B cell (primary cell): Measurements from ENCODE around the gene MYOZ2. TPM values are rescaled to one million over a fixed set of nuclear protein-coding genes. Genes with fewer than 3 reads are reported as not detected.

Experiments used
- ATAC-seq: fragments of 200-7000 bp; cut with Tn5 transposase; one replicate; pipeline ENCODE4 v1.10.0; 2021; ENCODE audit warnings: low read depth, mild to moderate bottlenecking, moderate number of reproducible peaks, moderate library complexity
- CTCF ChIA-PET: fragments of 350-600 bp; sonication (Branson Sonifier 250); formaldehyde crosslinking; loops from one replicate; lab custom pipeline; 2021; ENCODE audit warnings: antibody characterized with exemption, inconsistent platforms; lab: Charles Lee
- POLR2A ChIA-PET: fragments of 350-600 bp; sonication (Branson Sonifier 250); formaldehyde crosslinking; loops from one replicate; lab custom pipeline; 2021; ENCODE audit warnings: antibody characterized with exemption; lab: Charles Lee
- DNase-seq: peaks from one replicate; pipeline ENCODE4 v3.0.0; 2013
- H2AFZ ChIP-seq: 2 replicates; pipeline ENCODE4 v1.6.1; 2012; ENCODE audit warnings: mild to moderate bottlenecking, low read depth, low read length; ENCODE audit not compliant: insufficient read depth, poor library complexity, severe bottlenecking
- H3K27ac ChIP-seq, 2 donors: 1 replicate in 1 of 2; 2 replicates in 1 of 2; pipeline ENCODE4 v1.5.1; 2012 to 2013; ENCODE audit warnings: low read length in 2 of 2, mild to moderate bottlenecking in 2 of 2, moderate library complexity in 1 of 2
- H3K27me3 ChIP-seq, 4 experiments: fragments of 200-600 bp in 1 of 4; sonication (generic) in 1 of 4; replicated peaks in 1 of 4; 1 replicate in 2 of 4; 2 replicates in 2 of 4; pipeline versions ENCODE4 v1.6.1 to v1.7.0; 2013 to 2016; ENCODE audit warnings: low read length in 3 of 4, mild to moderate bottlenecking in 2 of 4, mixed read lengths in 1 of 4, moderate library complexity in 1 of 4; ENCODE audit not compliant: insufficient read depth in 4 of 4, control insufficient read depth in 3 of 4; ENCODE audit errors: control extremely low read depth in 1 of 4
- H3K36me3 ChIP-seq, 2 experiments: replicated peaks in 1 of 2; 1 replicate in 1 of 2; 2 replicates in 1 of 2; pipeline versions ENCODE4 v1.6.1 to v1.7.1; 2013; ENCODE audit warnings: low read length in 1 of 2; ENCODE audit not compliant: insufficient read depth in 2 of 2, control insufficient read depth in 1 of 2; ENCODE audit errors: control extremely low read depth in 1 of 2, extremely low read depth in 1 of 2
- H3K4me1 ChIP-seq, 2 donors: fragments of 200-600 bp in 1 of 2; sonication (generic) in 1 of 2; 1 replicate in 1 of 2; 2 replicates in 1 of 2; pipeline versions ENCODE4 v1.5.1 to v1.6.1; 2013 to 2017; ENCODE audit warnings: low read length in 2 of 2; ENCODE audit not compliant: control insufficient read depth in 2 of 2, insufficient read depth in 2 of 2
- H3K4me2 ChIP-seq: replicated peaks from 2 replicates; pipeline ENCODE3; 2012; ENCODE audit warnings: mild to moderate bottlenecking, low read depth, low read length; ENCODE audit not compliant: poor library complexity, severe bottlenecking
- H3K4me3 ChIP-seq, 5 experiments: fragments of 200-600 bp in 1 of 5; sonication (generic) in 1 of 5; 1 replicate in 3 of 5; 2 replicates in 2 of 5; pipeline versions ENCODE4 v1.5.1 to v1.7.0; 2011 to 2016; ENCODE audit warnings: low read length in 4 of 5, mild to moderate bottlenecking in 4 of 5, low read depth in 2 of 5, control low read depth in 1 of 5, moderate library complexity in 1 of 5; ENCODE audit not compliant: insufficient read depth in 1 of 5; ENCODE audit errors: control extremely low read depth in 1 of 5, extremely low read depth in 1 of 5
- H3K79me2 ChIP-seq: fragments of 200-600 bp; sonication (generic); one replicate; pipeline ENCODE4 v1.6.0; 2016; ENCODE audit warnings: low read length; ENCODE audit not compliant: control insufficient read depth, insufficient read depth
- H3K9ac ChIP-seq: fragments of 200-600 bp; sonication (generic); 2 replicates; pipeline ENCODE4 v1.6.1; 2017; ENCODE audit warnings: mild to moderate bottlenecking, low read length, moderate library complexity
- H3K9me3 ChIP-seq, 3 donors: one replicate each; pipeline versions ENCODE4 v1.6.1 to v1.7.1; 2013; ENCODE audit warnings: low read length in 2 of 3; ENCODE audit not compliant: control insufficient read depth in 2 of 3, insufficient read depth in 1 of 3; ENCODE audit errors: control extremely low read depth in 1 of 3
- H4K20me1 ChIP-seq: 2 replicates; pipeline ENCODE4 v1.6.0; 2012; ENCODE audit warnings: mild to moderate bottlenecking, low read length; ENCODE audit not compliant: insufficient read depth, control insufficient read depth, poor library complexity, severe bottlenecking
- H3K27ac Mint-ChIP-seq: one replicate; pipeline ENCODE4 v1.8.0; 2021; ENCODE audit warnings: mixed read lengths
- H3K27me3 Mint-ChIP-seq: one replicate; pipeline ENCODE4 v1.8.0; 2021; ENCODE audit warnings: mixed read lengths
- H3K4me1 Mint-ChIP-seq: one replicate; pipeline ENCODE4 v1.8.0; 2021; ENCODE audit warnings: mixed read lengths
- H3K4me3 Mint-ChIP-seq: one replicate; pipeline ENCODE4 v1.8.0; 2021; ENCODE audit warnings: mixed read lengths
- H3K9me3 Mint-ChIP-seq: one replicate; pipeline ENCODE4 v1.8.0; 2022; ENCODE audit warnings: mixed read lengths; ENCODE audit not compliant: insufficient read depth
- EZH2 ChIP-seq: IDR thresholded peaks from 2 replicates; pipeline ENCODE4 v1.6.1; 2012; ENCODE audit warnings: borderline replicate concordance, low read depth, mild to moderate bottlenecking, moderate library complexity, low read length; ENCODE audit not compliant: insufficient read depth, poor library complexity, severe bottlenecking
- WGBS: methylation state at CpG from one replicate; pipeline ENCODE4 v1.1.5; 2013; ENCODE audit warnings: missing lambda C conversion rate; ENCODE audit not compliant: insufficient coverage; 5-methylcytosine and 5-hydroxymethylcytosine counted together
- intact Hi-C: fragments of 100-400 bp; cut with micrococcal nuclease; formaldehyde crosslinking; loops from one replicate; pipeline ENCODE4 v1.10.0; 2022
- polyA plus RNA-seq: library from polyadenylated mRNA; depleted of rRNA; stranded (reverse); fragments of >200 nt; gene quantifications from 2 replicates; pipeline ENCODE4 v1.2.3, GENCODE V29; 2012
- total RNA-seq, 2 donors: library from RNA; stranded (reverse); fragments of 120-200 nt in 1 of 2; gene quantifications; 1 replicate in 1 of 2; 2 replicates in 1 of 2; pipeline versions ENCODE4 v1.2.3 to v1.2.4, GENCODE V29; 2013 to 2022
- TF ChIP-seq, protein P1 (sequence below): fragments of 200-600 bp; IDR thresholded peaks from one replicate; pipeline ENCODE4 v1.8.0; 2022; ENCODE audit warnings: antibody characterized with exemption, mild to moderate bottlenecking

Gene MYOZ2
- total and polyA plus RNA-seq, 2 donors (not counting 1 experiment from before 2014, with no cell fraction given): not detected

DNA sequence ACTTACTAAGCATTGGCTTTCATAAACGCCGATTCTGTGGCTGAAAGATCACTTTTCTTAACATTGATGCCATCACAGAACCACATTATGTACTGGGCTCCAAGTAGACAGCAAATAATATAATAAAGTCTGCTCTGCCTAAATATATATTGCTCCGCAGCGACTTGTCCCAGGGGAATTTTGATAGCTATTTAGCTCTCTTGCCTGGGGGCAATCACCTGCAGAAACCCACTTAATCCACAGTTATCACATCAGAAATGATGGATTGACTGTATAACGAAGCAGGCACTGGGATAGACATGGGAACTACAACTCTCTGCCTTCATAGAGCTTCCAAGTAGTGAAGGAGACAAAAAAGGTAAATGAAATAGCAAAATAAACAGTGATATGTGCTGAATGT lies 48.0 kb upstream of the MYOZ2 start:
- no CpG with 5 or more reads among the region's 5 CpGs for WGBS
- no peak for DNase-seq
- Histone ChIP-seq H3K4me1 (no peaks in the 10 kb centered on the region), H3K36me3 (no peaks in the 10 kb centered on the region), H3K79me2 (no peaks in the 10 kb centered on the region), H3K4me2 (no peak overlapping the region), H3K9ac (no peak overlapping the region), H3K27ac (no peak overlapping the region), H3K9me3 (no peaks in the 10 kb centered on the region), H4K20me1 (no peaks in the 10 kb centered on the region), H2AFZ (no peak overlapping the region), H3K4me3 (no peak overlapping the region), H3K27me3 (no peaks in the 10 kb centered on the region)
- no peak for ATAC-seq
- POLR2A ChIA-PET: no interaction called here
- H3K27me3 Mint-ChIP-seq: peaks cover 10% of the 10 kb centered on the region
- TF ChIP-seq EZH2: no peak
- TF ChIP-seq, protein P1, sequence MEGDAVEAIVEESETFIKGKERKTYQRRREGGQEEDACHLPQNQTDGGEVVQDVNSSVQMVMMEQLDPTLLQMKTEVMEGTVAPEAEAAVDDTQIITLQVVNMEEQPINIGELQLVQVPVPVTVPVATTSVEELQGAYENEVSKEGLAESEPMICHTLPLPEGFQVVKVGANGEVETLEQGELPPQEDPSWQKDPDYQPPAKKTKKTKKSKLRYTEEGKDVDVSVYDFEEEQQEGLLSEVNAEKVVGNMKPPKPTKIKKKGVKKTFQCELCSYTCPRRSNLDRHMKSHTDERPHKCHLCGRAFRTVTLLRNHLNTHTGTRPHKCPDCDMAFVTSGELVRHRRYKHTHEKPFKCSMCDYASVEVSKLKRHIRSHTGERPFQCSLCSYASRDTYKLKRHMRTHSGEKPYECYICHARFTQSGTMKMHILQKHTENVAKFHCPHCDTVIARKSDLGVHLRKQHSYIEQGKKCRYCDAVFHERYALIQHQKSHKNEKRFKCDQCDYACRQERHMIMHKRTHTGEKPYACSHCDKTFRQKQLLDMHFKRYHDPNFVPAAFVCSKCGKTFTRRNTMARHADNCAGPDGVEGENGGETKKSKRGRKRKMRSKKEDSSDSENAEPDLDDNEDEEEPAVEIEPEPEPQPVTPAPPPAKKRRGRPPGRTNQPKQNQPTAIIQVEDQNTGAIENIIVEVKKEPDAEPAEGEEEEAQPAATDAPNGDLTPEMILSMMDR: no peak
- CTCF ChIA-PET: interaction anchor here (0.9 to 2.0 kb wide), 6 partner anchors 47 to 212 kb away, joined by 3 to 10 read pairs (median 5); partner anchors contain the start of gene USP53
- intact Hi-C loops: loop anchor here (1.0 kb wide), 1 partner anchor 199 kb away; no protein-coding TSS in a partner anchor
- H3K4me1 Mint-ChIP-seq: peaks cover 28% of the 10 kb centered on the region
- no peak overlapping the region for H3K27ac Mint-ChIP-seq
- peaks cover 3% of the 10 kb centered on the region for H3K9me3 Mint-ChIP-seq
- no peak overlapping the region for H3K4me3 Mint-ChIP-seq

DNA sequence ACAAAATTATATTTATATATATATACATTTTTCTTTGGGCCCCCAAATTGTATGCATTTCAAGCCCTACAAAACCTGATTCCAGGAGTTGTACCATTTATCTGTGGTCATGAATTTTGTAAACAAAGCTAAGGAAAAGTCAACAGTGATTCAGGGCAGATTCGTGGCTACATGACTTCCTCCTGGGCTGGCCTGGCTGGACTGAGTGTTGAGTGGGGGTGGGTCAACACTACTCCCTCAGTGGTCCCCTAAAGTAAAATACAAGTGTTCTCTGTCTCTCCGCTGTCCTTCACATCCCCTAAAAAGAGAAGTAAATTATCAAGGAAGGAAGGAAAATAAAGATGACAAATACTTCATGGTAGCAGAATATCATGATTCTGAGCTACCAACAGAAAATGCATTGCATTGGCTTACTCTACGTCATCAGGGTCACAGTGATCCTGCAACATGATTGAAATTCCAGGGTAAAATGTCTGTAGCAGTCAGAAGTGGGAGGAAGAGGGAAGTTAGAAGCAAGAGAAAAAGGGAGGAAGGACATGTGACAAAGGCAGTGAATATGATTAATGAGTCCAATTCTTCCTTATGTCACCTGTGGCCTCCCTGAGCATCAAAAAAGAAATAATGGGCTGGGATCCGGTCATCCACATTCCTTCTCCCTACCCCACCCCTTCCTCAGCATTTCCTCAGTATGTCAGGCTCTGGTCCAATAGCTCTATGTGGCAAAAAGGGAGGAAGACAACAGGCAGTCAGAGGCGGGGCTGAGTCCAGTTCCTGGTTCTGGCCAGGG lies 42.4 kb upstream of the MYOZ2 start:
- DNase-seq (no peak), ATAC-seq (no peak)
- no peaks in the 10 kb centered on the region for H3K79me2 ChIP-seq
- H3K36me3 ChIP-seq: no peaks in the 10 kb centered on the region
- 94% methylated on average over 2 of the region's 5 CpGs for WGBS
- CTCF ChIA-PET: no interaction called here
- Mint-ChIP-seq H3K4me1 (peaks cover 2% of the 10 kb centered on the region), H3K4me3 (no peak overlapping the region), H3K9me3 (no peaks in the 10 kb centered on the region), H3K27ac (no peak overlapping the region), H3K27me3 (peaks cover 20% of the 10 kb centered on the region)
- no peak overlapping the region for H3K4me2 ChIP-seq
- H3K4me3 ChIP-seq: no peak overlapping the region
- no peak overlapping the region for H3K27ac ChIP-seq
- H4K20me1 ChIP-seq: no peaks in the 10 kb centered on the region
- POLR2A ChIA-PET: no interaction called here
- H3K9me3 ChIP-seq: no peaks in the 10 kb centered on the region
- no peak for TF ChIP-seq EZH2
- TF ChIP-seq, protein P1: no peak
- no peak overlapping the region for H2AFZ ChIP-seq
- H3K27me3 ChIP-seq: peaks cover 0 to 2% (median 0%) of the 10 kb centered on the region in 4 experiments
- H3K4me1 ChIP-seq: no peaks in the 10 kb centered on the region
- no peak overlapping the region for H3K9ac ChIP-seq
- intact Hi-C loops: no loop called here
